Aortic smooth muscle cell (primary cell): ENCODE measurements around the gene ACTG1. TPM values are rescaled to one million over a fixed set of nuclear protein-coding genes. Genes with fewer than 3 reads are reported as not detected.

Source experiments
- total RNA-seq: library from RNA; depleted of rRNA; stranded (reverse); fragments of >200 nt; gene quantifications from 2 replicates; pipeline ENCODE4 v1.2.3, GENCODE V29; 2014

Gene ACTG1
- total RNA-seq, result 6,830 and 6,966 TPM in 2 replicates

GRCh38 chr17:81512562-81513371 is at the start of gene ACTG1:
TSS of gene ACTG1 (minus strand) at chr17:81512799. CDS start at chr17:81512354, 445 bp downstream.

GRCh38 chr17:81552244-81553017 is 39.8 kb upstream of the ACTG1 start, which contains the start of gene FAAP100:
TSS of gene FAAP100 (minus strand) at chr17:81552353. CDS start at chr17:81552330, 23 bp downstream.

GRCh38 chr17:81527591-81528383 is 15.2 kb upstream of the ACTG1 start, which contains the start of gene FSCN2:
TSS of gene FSCN2 (plus strand) at chr17:81528377. CDS start at chr17:81528532, 155 bp downstream.

Other genes with a start within 250 kb of the ACTG1 start
- 63.9 and 79.1 TPM in 2 replicates for gene SLC38A10, start 217.5 kb downstream of the ACTG1 start, total RNA-seq
- 5.7 and 10.4 TPM in 2 replicates for gene BAHCC1, start 117.3 kb downstream of the ACTG1 start, total RNA-seq
- 1.4 and 2.8 TPM in 2 replicates for gene FSCN2, start 15.6 kb upstream of the ACTG1 start, total RNA-seq
- gene FAAP100, start 39.6 kb upstream of the ACTG1 start, total RNA-seq, result 16.4 and 16.5 TPM in 2 replicates
- gene NPLOC4, start 124.3 kb upstream of the ACTG1 start, total RNA-seq, result 67.3 and 72.5 TPM in 2 replicates
- 0.81 and 1.1 TPM in 2 replicates for gene TSPAN10, start 124.4 kb upstream of the ACTG1 start, total RNA-seq
- not detected in 2 replicates for gene PDE6G, start 143.7 kb upstream of the ACTG1 start, total RNA-seq
- gene OXLD1, start 153.8 kb upstream of the ACTG1 start, total RNA-seq, result 24.6 and 37.7 TPM in 2 replicates
- 5.3 and 9.4 TPM in 2 replicates for gene CCDC137, start 153.9 kb upstream of the ACTG1 start, total RNA-seq
- gene ARL16, start 171.0 kb upstream of the ACTG1 start, total RNA-seq, result 25.1 and 42.8 TPM in 2 replicates
- 78.3 and 91.3 TPM in 2 replicates for gene HGS, start 171.2 kb upstream of the ACTG1 start, total RNA-seq
- 5.2 and 6.3 TPM in 2 replicates for gene MRPL12, start 190.6 kb upstream of the ACTG1 start, total RNA-seq
- 7.0 and 10.8 TPM in 2 replicates for gene SLC25A10, start 199.5 kb upstream of the ACTG1 start, total RNA-seq